ENCODE results near the gene QPCT.
"Not testable (repeated sequence)": the region's sequence is repeated elsewhere in the genome, so short reads cannot be mapped to it uniquely, and the experiment has no call there.

QPCT gene

DNA sequence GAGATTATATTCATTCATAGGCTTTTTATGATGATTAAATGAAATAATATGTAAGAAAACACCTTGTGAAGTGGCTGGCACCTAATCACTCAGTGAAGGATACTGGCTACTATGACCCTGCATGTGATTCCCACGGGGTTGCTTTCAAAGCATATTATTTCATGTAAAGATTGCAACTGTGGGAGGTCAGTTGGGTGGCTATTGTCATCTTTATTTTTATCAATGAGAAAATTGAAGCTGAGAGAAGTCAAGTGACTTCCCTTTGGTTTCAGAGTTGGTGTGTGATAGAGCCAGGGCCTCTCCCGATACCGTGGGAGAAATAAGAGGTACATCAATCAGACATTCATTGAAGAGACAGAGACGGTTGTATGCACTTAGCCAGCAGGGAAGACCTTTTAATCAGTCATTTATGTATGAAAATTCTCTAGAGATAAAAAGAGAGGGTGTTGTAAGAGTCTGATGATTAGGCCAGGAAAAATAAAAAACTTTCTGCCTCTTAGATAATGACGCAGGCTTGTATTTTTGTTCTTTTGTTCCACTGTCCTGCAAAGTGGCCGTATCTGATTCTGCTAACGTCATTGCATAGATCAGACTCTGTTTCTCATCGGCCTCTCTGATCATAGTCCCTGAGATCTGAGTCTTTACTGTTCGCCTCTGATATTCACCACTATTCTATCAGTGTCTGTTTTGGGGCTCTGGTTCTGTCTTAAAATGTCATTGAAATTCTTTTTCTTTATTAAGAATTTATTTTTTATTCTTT, 50.5 kb downstream of the QPCT start:
- DNase-seq = no peak

DNA sequence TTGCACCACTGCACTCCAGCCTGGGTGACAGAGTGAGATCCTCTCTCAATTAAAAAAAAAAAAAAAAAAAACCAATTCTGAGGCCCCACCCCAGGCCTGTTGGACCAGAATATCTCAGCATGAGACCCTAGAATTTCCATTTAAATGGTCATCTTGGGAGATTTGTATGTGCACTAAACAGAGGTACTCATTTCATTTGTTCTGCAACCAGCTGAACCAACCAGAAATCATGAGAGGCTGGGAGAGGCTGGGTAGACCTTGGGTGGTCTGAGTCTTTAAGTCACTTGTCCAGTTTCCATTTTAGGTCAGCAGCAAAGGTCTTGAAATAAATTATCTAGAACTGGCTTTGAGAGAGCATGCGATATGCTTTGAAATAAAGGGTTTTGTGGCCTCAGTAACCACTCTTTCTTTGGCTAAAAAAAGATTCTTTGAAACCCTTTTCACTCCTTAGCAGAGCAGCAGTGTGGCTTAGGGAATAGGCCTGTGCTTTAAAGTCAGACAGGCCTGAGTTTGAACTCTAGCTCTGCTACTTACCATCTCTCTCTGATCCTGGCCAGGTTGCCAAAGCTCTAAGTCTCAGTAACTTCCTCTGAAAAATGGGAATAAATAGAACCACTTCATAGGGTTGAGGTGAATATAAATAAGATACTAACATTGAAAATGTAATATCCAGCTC, 52.6 kb downstream of the QPCT start:
- no peak for DNase-seq

DNA sequence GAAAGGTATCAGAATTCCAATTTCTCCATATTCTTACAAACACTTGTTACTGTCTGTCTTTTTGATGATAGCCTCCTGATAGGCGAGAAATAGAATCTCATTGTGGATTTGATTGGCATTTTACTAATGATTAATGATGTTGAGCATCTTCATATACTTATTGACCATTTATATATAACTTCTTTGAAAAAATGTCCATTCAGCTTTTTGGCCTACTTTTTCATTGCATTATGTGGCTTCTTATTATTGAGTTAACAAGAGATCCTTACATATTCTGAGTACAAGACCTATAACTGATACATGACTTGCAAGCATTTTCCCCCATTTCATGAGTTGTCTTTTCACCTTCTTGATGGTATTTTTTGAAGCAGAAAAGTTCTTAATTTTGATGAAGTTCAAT, 54.6 kb downstream of the QPCT start:
- DNase-seq = no peak

GRCh38 chr2:37400041-37400440, 55.6 kb downstream of the QPCT start:
- DNase-seq = no peak

GRCh38 chr2:37402636-37403035, 58.2 kb downstream of the QPCT start:
- DNase-seq = no peak

GRCh38 chr2:37405781-37406180, 61.4 kb downstream of the QPCT start:
- no peak for DNase-seq

DNA sequence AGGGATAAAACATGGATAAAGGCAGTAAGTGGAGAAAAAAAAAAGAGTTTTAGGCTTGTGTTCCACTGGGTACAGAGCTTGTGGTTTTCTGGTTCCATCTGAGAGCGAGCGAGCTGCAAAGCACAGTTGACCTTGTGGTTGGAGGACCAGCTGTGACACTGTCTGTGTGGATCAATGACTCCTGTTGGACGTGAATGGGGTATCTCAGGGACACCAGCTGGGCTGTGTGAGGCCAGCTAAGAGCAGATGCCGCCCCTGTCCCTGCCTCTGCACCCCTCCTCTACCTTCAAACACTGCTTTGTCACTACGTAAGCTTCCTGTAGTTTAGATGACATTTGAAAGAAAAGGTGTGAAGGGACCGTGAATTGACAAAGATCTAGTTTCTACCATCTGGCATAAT, 67.8 kb downstream of the QPCT start:
- DNase-seq = no peak

DNA sequence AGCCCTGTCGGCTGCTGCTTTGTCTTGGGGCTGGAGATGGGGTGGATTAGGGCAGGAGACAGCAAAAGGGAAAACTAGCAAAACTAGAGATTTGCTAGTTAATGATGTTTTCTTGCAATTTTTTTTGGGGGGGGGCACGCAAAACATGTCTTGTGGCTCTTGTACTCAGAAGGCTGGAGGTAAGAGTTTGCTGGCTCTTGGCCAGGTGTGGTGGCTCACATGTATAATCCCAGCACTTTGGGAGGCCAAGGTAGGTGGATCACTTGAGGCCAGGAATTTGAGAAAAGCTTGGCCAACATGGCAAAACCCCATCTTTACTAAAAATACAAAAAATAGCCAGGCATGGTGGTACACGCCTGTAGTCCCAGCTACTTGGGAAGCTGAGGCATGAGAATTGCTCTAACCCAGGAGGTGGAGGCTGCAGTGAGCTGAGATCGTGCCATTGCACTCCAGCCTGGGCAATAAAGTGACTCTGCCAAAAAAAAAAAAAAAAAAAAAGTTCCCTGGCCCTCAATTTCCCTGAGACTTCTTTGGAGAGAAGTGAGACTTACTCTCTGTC, 69.6 kb downstream of the QPCT start:
- DNase-seq = not testable (repeated sequence)

DNA sequence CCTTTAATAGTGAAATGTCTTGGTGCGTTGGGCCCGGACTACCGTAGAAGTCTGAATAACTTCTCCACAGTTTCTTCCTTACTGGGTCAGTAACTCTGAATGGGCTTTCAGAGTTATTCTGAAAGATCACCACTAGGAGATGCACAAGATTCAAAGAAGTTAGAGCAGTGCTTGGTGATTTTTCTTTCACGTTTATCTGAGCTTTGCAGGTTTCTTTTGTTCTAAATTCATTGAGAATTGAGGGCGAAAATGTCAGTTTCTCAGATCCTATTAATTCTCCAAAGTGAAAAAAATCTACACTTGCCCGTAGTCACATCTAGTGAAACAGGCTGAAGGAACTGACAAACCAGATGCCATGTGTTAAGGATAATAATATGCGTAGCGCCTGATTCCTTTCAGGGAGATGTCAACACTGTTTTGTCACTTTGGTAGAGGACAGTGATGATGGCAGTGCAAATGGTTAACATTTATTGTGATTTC, 70.1 kb downstream of the QPCT start:
- DNase-seq = no peak

GRCh38 chr2:37415128-37415820, 70.8 kb downstream of the QPCT start:
- DNase-seq = no peak

- no peak for DNase-seq
Measured at GRCh38 chr2:37417321-37417720, 72.9 kb downstream of the QPCT start.

DNA sequence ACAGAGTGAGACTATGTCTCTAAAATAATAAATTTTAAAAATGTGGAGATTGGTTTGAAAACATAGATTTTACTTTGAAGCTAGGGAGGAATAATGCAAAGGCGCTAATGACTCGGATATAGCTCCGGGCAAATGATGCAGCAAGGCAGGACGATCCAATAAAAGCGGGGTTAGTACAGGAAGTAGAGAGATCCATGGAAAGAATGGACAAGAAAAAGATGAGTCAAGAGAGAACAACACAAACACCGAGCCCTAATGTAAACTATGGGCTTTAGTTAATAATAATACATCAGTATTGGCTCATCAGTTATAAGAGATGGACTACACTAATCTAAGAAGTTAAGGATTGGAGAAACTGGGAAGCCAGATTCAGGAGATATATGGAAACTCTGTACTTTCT, 74.5 kb downstream of the QPCT start:
- DNase-seq = no peak

- DNase-seq = no peak
Measured at GRCh38 chr2:37421686-37422085, 77.3 kb downstream of the QPCT start.

- no peak for DNase-seq
Measured at GRCh38 chr2:37422816-37423215, 78.4 kb downstream of the QPCT start.
